Psoas muscle (tissue), 8 donors: Measurements from ENCODE around the gene PREX1. TPM values are rescaled to one million over a fixed set of nuclear protein-coding genes. Genes with fewer than 3 reads are reported as not detected.

Experiments
- ATAC-seq, 4 donors: fragments of 200-7000 bp; cut with Tn5 transposase; one replicate each; pipeline ENCODE4 v1.9.1; 2020; ENCODE audit warnings: moderate library complexity in 3 of 4, mild to moderate bottlenecking in 2 of 4
- DNase-seq, 2 donors: peaks; one replicate each; pipeline ENCODE4 v3.0.0-alpha.2; 2020
- H3K27ac ChIP-seq: fragments of 200-600 bp; one replicate; pipeline ENCODE4 v1.8.0; 2022
- H3K27me3 ChIP-seq, 3 donors: fragments of 200-600 bp in 1 of 3; one replicate each; pipeline versions ENCODE4 v1.6.1 to v1.8.0; 2013 to 2022; ENCODE audit warnings: low read length in 2 of 3, mild to moderate bottlenecking in 2 of 3, moderate library complexity in 1 of 3; ENCODE audit not compliant: insufficient read depth in 3 of 3
- H3K36me3 ChIP-seq, 2 donors: fragments of 200-600 bp in 1 of 2; one replicate each; pipeline versions ENCODE4 v1.6.1 to v1.8.0; 2013 to 2022; ENCODE audit warnings: low read depth in 1 of 2, mild to moderate bottlenecking in 1 of 2, moderate library complexity in 1 of 2; ENCODE audit not compliant: insufficient read depth in 1 of 2
- H3K4me1 ChIP-seq: fragments of 200-600 bp; one replicate; pipeline ENCODE4 v1.8.0; 2022
- H3K4me3 ChIP-seq: fragments of 200-600 bp; one replicate; pipeline ENCODE4 v1.8.0; 2022; ENCODE audit warnings: mild to moderate bottlenecking
- H3K9me3 ChIP-seq: fragments of 200-600 bp; one replicate; pipeline ENCODE4 v1.8.0; 2022
- CTCF ChIP-seq: fragments of 200-600 bp; IDR thresholded peaks from one replicate; pipeline ENCODE4 v1.8.0; 2022; ENCODE audit warnings: antibody characterized with exemption
- WGBS, 3 donors: extraction: QIAGEN DNeasy Blood & Tissue Kit; methylation state at CpG; one replicate each; pipeline versions ENCODE4 v1.1.6 to v1.1.7; 2013; 5-methylcytosine and 5-hydroxymethylcytosine counted together
- intact Hi-C, 2 donors: fragments of 100-400 bp; cut with DNase I; formaldehyde crosslinking; loops; one replicate each; pipeline versions ENCODE4 v1.11.0 to v1.14.2; 2022
- polyA plus RNA-seq, 3 donors: library from polyadenylated mRNA; stranded (reverse); fragments of 200-250 nt; gene quantifications; one replicate each; pipeline ENCODE4 v1.2.3, GENCODE V29; 2013
- total RNA-seq, 4 donors: library from RNA; stranded (reverse); fragmentation: NEBNext Ultra II Directional in 2 of 4; extraction: Animal tissue kit (Norgen Biotek cat#: 25700) in 2 of 4; gene quantifications; one replicate each; pipeline versions ENCODE4 v1.2.1 to v1.2.4, GENCODE V29; 2021 to 2023
- donor health status: healthy with polysubstance abuse.
- donor health status: DM: no; HTN: no; CAD: no; lungs with moderate emphysema.
- donor health status: Bipolar disorder and iron deficiency.
- donor health status: healthy.
- donor health status: DM: yes; HTN: yes; CAD: no.
- donor health status: DM: no; HTN: no; CAD: no.
- donor health status: DM: no; HTN: no; CAD: no.
- donor health status: DM: yes; HTN: yes; CAD: no.

The PREX1 gene
- total and polyA plus RNA-seq, 7 donors: 2.5 to 8.3 (median 5.3) TPM

DNA sequence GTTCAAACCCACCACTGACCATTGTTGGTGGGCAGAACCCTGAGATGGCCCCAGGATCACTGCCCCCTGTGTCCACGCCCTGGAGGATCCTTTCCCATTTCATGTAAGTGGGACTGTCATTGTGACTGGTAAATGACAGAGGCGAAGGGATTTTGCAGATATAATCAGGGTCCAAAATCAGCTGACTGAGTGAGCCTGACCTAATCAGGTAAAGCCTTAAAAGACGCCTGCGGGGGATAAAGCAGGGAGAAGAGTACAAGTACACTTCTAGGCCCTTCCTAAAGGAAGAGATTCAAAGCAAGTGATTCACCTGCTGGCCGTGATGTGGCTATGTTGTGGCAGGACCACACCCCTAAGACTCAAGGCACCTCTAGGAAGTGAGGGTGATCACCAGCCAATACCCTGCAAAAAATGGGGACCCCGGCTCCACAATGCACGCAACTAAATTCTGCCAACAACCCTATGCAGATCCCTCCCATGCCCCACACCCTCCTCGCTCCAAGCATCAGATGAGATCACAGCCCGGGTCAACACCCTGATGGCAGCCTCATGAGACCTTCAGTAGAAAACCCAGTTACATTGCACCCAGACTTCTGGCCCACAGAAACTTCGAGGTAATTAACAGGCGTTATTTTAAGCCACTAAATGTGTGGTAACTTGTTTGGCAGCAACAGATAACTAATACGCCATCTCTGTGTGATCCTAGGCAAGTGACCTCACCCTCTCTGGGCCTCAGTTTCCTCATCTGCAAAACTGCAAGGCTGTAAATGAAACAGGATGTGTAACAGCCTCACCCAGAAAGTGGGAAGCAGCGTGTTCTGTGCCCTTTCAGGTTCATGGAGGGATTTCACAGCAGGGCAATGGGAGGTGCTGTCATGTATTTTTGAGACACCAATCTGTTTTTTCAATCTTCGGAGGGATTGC lies 11.3 kb downstream of the PREX1 start:
- ATAC-seq (no peak), DNase-seq (no peak)
- Histone ChIP-seq H3K9me3 (no peaks in the 10 kb centered on the region), H3K4me1 (no peaks in the 10 kb centered on the region), H3K36me3 (no peaks in the 10 kb centered on the region), H3K27ac (no peak overlapping the region), H3K27me3 (no peaks in the 10 kb centered on the region), H3K4me3 (no peak overlapping the region)
- intact Hi-C loops: no loop called here
- WGBS, 3 donors: 88 to 91% (median 90%) methylated on average over 14 of the region's 14 CpGs
- no peak for TF ChIP-seq CTCF

GRCh38 chr20:48815537-48815936 lies 12.3 kb downstream of the PREX1 start:
- H3K4me3 ChIP-seq: no peak overlapping the region
- no peak for ATAC-seq
- intact Hi-C loops: no loop called here
- WGBS, 3 donors: 91% methylated on average over 12 of the region's 12 CpGs
- no peak for TF ChIP-seq CTCF
- no peaks in the 10 kb centered on the region for H3K27me3 ChIP-seq
- no peak for DNase-seq
- no peaks in the 10 kb centered on the region for H3K9me3 ChIP-seq
- no peaks in the 10 kb centered on the region for H3K4me1 ChIP-seq
- no peak overlapping the region for H3K27ac ChIP-seq
- H3K36me3 ChIP-seq: no peaks in the 10 kb centered on the region

GRCh38 chr20:48814633-48815032 lies 13.2 kb downstream of the PREX1 start:
- Histone ChIP-seq H3K27me3 (no peaks in the 10 kb centered on the region), H3K27ac (no peak overlapping the region), H3K4me1 (no peaks in the 10 kb centered on the region), H3K4me3 (no peak overlapping the region), H3K9me3 (no peaks in the 10 kb centered on the region), H3K36me3 (no peaks in the 10 kb centered on the region)
- intact Hi-C loops: no loop called here
- DNase-seq: no peak
- 88 to 95% (median 92%) methylated on average over 5 of the region's 5 CpGs for WGBS, 3 donors
- no peak for ATAC-seq
- no peak for TF ChIP-seq CTCF

DNA sequence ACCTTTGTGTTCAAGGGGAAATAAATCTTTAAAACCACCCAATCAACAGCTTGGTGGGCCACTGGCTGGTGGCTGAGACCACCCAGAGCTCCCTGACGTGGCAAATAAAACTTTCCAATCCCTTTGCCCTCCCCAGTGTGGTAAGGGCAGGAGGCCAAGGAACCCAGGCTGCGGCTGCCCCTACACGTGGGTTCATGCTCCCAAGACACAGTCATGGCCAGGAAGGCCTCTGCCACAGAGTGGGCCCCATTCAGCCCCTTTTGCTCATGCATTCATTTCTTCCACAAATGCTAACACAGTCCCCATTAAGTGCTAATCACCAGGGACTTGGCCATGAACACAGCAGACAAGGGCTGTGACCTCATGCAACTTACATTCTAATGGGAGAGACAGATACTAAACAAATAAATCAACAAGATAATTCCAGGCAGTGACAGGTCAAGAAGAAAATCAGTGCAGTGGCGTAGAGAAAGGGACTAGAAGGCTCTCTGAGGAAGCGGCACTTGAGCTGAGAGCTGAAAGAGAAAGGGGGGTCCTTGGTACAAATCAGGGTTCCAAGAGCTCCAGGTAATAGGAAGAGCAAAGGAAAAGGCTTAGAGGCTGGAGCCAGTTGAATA lies 13.8 kb downstream of the PREX1 start:
- WGBS, 3 donors: 51 to 75% (median 70%) methylated on average over 5 of the region's 5 CpGs
- ATAC-seq (no peak), DNase-seq (no peak)
- TF ChIP-seq CTCF: no peak
- H3K27me3 ChIP-seq: no peaks in the 10 kb centered on the region
- intact Hi-C loops: no loop called here
- H3K4me1 ChIP-seq: no peaks in the 10 kb centered on the region
- no peak overlapping the region for H3K27ac ChIP-seq
- no peak overlapping the region for H3K4me3 ChIP-seq
- H3K9me3 ChIP-seq: no peaks in the 10 kb centered on the region
- no peaks in the 10 kb centered on the region for H3K36me3 ChIP-seq
